HG03095 (cell line): ENCODE measurements around the gene PON3.
A peak's percentile ranks its signal among the peaks of the same experiment; 100 is the strongest.

Experiments used
- ATAC-seq: cut with Tn5 transposase; IDR thresholded peaks from one replicate; pipeline ENCODE4 v1.9.1; 2021; ENCODE audit warnings: moderate library complexity; ENCODE audit not compliant: unreplicated experiment

The PON3 gene

GRCh38 chr7:95342642-95343307 lies 53.4 kb downstream of the PON3 start:
- ATAC-seq: no peak

GRCh38 chr7:95342029-95342428 lies 54.1 kb downstream of the PON3 start:
- ATAC-seq: no peak

GRCh38 chr7:95340491-95340890 lies 55.7 kb downstream of the PON3 start:
- no peak for ATAC-seq

- no peak for ATAC-seq
Measured at GRCh38 chr7:95338832-95339231, 57.3 kb downstream of the PON3 start.

- ATAC-seq: no peak
Measured at GRCh38 chr7:95335093-95335492, 61.1 kb downstream of the PON3 start.

- ATAC-seq: no peak
Measured at GRCh38 chr7:95334447-95334846, 61.7 kb downstream of the PON3 start.

- ATAC-seq: peak; percentile 25
Measured at GRCh38 chr7:95330961-95331337, 65.2 kb downstream of the PON3 start.

- peak; percentile 99 for ATAC-seq
Measured at GRCh38 chr7:95330204-95330960, 65.8 kb downstream of the PON3 start.

GRCh38 chr7:95327356-95327755 lies 68.8 kb downstream of the PON3 start:
- no peak for ATAC-seq

GRCh38 chr7:95324431-95324830 lies 71.7 kb downstream of the PON3 start, which contains the start of gene PON1:
TSS of gene PON1 (minus strand) at chr7:95324532. CDS start at chr7:95324475, 57 bp downstream.
- peak; percentile 60 for ATAC-seq

GRCh38 chr7:95323410-95324129 lies 72.6 kb downstream of the PON3 start:
- ATAC-seq: no peak

- no peak for ATAC-seq
Measured at GRCh38 chr7:95322854-95323253, 73.3 kb downstream of the PON3 start.

GRCh38 chr7:95322396-95322795 lies 73.8 kb downstream of the PON3 start:
- ATAC-seq: no peak

- ATAC-seq: no peak
Measured at GRCh38 chr7:95321720-95322119, 74.5 kb downstream of the PON3 start.

GRCh38 chr7:95320651-95321050 lies 75.5 kb downstream of the PON3 start:
- ATAC-seq: no peak

GRCh38 chr7:95319570-95319969 lies 76.6 kb downstream of the PON3 start:
- ATAC-seq: no peak

GRCh38 chr7:95318501-95319100 lies 77.6 kb downstream of the PON3 start:
- ATAC-seq: no peak

GRCh38 chr7:95317966-95318365 lies 78.2 kb downstream of the PON3 start:
- no peak for ATAC-seq

- ATAC-seq: no peak
Measured at GRCh38 chr7:95317546-95317945, 78.6 kb downstream of the PON3 start.

GRCh38 chr7:95316588-95316987 lies 79.6 kb downstream of the PON3 start:
- ATAC-seq: peak; percentile 65

- no peak for ATAC-seq
Measured at GRCh38 chr7:95312561-95312960, 83.6 kb downstream of the PON3 start.
